ENCODE results near the gene PRR27. TPM values are rescaled to one million over a fixed set of nuclear protein-coding genes. Genes with fewer than 3 reads are reported as not detected.

Gene PRR27
- not detected in 2 replicates for total RNA-seq (2014; rRNA removed; shearing (Covaris generic); ENCODE audit: low replicate concordance)

DNA sequence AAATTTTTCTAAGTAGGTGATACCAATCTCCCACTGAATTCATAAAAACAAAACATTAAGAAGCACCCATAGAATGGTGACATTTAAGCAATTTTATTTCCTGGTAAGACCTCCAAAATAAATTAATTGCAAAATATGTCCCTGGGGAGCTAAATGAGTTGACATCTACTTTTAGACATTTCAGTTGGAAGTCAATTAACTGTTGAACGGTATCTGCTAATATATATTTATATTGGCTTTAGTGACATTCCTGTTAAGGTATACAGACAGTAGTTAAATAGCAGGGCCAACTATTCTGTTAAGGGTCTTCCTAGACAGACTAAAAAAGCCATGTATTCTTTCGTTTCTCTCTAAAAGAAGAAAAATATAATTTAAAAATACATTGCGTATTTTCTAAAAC is at the start of gene PRR27:
PRR27 (plus strand) TSS at position 301 of the 400 bp plus-strand sequence. CDS start 139 bp downstream, outside the sequence.
- H3K4me2 ChIP-seq (ENCODE audit: low read depth, low read length, poor library complexity, severe bottlenecking): no peak within 1 kb of the TSS
- no peaks in the 10 kb centered on the region for H3K36me3 ChIP-seq (ENCODE audit: insufficient read depth, low read length)
- no peaks in the 10 kb centered on the region for H3K79me2 ChIP-seq (ENCODE audit: low read length)
- H4K20me1 ChIP-seq (ENCODE audit: insufficient read depth, low read depth, low read length): no peaks in the 10 kb centered on the region
- no peaks in the 10 kb centered on the region for H3K9me3 ChIP-seq (ENCODE audit: low read length)
- no peak within 1 kb of the TSS for H2AFZ ChIP-seq (ENCODE audit: low read length)
- no peak within 1 kb of the TSS for H3K4me3 ChIP-seq (ENCODE audit: low read length)
- H3K27ac ChIP-seq (ENCODE audit: low read length): no peak within 1 kb of the TSS
- H3K9me2 ChIP-seq (replicated peaks; ENCODE audit: insufficient read depth, low read length): no peaks in the 10 kb centered on the region
- H3K4me1 ChIP-seq (ENCODE audit: low read length): no peaks in the 10 kb centered on the region
- no peak within 1 kb of the TSS for H3K9ac ChIP-seq (ENCODE audit: low read length)
- no peaks in the 10 kb centered on the region for H3K27me3 ChIP-seq (ENCODE audit: low read length)
- DNase-seq: no peak

DNA sequence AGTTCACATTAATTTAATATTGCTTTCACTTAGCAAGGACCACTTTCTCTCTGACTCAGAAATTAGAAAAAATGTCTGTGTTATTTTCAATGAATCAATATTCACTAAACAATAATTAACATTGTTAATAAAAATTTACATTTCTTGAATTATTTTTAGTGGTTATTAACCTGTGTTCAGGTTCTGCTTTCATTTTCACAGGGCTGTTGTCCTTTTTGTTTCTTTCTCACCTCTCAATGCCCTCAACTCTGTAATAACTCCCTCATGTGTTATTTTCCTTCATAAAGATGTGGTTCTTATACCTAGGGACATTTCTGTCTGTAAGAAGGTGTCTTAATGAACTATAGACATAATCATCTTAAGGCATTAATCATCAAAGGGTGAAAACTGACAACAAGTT is 43.1 kb upstream of the PRR27 start:
- H3K9ac ChIP-seq (ENCODE audit: low read length): no peak overlapping the region
- no peaks in the 10 kb centered on the region for H4K20me1 ChIP-seq (ENCODE audit: insufficient read depth, low read depth, low read length)
- no peaks in the 10 kb centered on the region for H3K79me2 ChIP-seq (ENCODE audit: low read length)
- H3K27ac ChIP-seq (ENCODE audit: low read length): no peak overlapping the region
- H3K4me3 ChIP-seq (ENCODE audit: low read length): no peak overlapping the region
- no peaks in the 10 kb centered on the region for H3K36me3 ChIP-seq (ENCODE audit: insufficient read depth, low read length)
- no peaks in the 10 kb centered on the region for H3K9me2 ChIP-seq (replicated peaks; ENCODE audit: insufficient read depth, low read length)
- no peaks in the 10 kb centered on the region for H3K27me3 ChIP-seq (ENCODE audit: low read length)
- no peaks in the 10 kb centered on the region for H3K9me3 ChIP-seq (ENCODE audit: low read length)
- no peak overlapping the region for H2AFZ ChIP-seq (ENCODE audit: low read length)
- H3K4me1 ChIP-seq (ENCODE audit: low read length): no peaks in the 10 kb centered on the region
- no peak for DNase-seq
- no peak overlapping the region for H3K4me2 ChIP-seq (ENCODE audit: low read depth, low read length, poor library complexity, severe bottlenecking)

DNA sequence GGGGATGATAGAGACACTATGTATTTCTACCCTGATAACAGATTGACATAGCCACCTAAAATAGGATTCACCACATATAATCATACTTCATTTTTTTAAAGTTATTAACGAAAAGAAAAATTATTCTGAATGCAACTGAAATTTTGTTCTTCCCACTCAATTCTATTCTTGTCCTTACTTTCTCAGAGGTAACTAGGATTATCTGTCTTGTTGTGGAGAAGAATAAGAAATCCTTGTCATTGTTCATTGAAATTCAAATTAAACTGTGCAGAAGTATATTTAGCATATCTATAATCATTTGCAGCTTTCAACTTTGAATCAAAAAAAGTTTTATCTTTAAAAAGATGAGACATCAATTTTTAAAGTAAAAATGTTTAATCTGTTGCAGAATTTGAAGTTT is 40.4 kb upstream of the PRR27 start:
- no peak for DNase-seq
- Histone ChIP-seq H3K79me2 (ENCODE audit: low read length) (no peaks in the 10 kb centered on the region), H3K9ac (ENCODE audit: low read length) (no peak overlapping the region), H3K4me2 (ENCODE audit: low read depth, low read length, poor library complexity, severe bottlenecking) (no peak overlapping the region), H3K27ac (ENCODE audit: low read length) (no peak overlapping the region), H3K36me3 (ENCODE audit: insufficient read depth, low read length) (no peaks in the 10 kb centered on the region), H3K4me3 (ENCODE audit: low read length) (no peak overlapping the region), H3K9me2 (replicated peaks; ENCODE audit: insufficient read depth, low read length) (no peaks in the 10 kb centered on the region), H3K27me3 (ENCODE audit: low read length) (no peaks in the 10 kb centered on the region), H2AFZ (ENCODE audit: low read length) (no peak overlapping the region), H3K9me3 (ENCODE audit: low read length) (no peaks in the 10 kb centered on the region), H3K4me1 (ENCODE audit: low read length) (no peaks in the 10 kb centered on the region), H4K20me1 (ENCODE audit: insufficient read depth, low read depth, low read length) (no peaks in the 10 kb centered on the region)

GRCh38 chr4:70114096-70114495 is 39.9 kb upstream of the PRR27 start:
- Histone ChIP-seq H3K27ac (ENCODE audit: low read length) (no peak overlapping the region), H3K36me3 (ENCODE audit: insufficient read depth, low read length) (no peaks in the 10 kb centered on the region), H4K20me1 (ENCODE audit: insufficient read depth, low read depth, low read length) (no peaks in the 10 kb centered on the region), H2AFZ (ENCODE audit: low read length) (no peak overlapping the region), H3K4me3 (ENCODE audit: low read length) (no peak overlapping the region), H3K9me2 (replicated peaks; ENCODE audit: insufficient read depth, low read length) (no peaks in the 10 kb centered on the region), H3K79me2 (ENCODE audit: low read length) (no peaks in the 10 kb centered on the region), H3K4me1 (ENCODE audit: low read length) (no peaks in the 10 kb centered on the region), H3K27me3 (ENCODE audit: low read length) (no peaks in the 10 kb centered on the region), H3K9ac (ENCODE audit: low read length) (no peak overlapping the region), H3K4me2 (ENCODE audit: low read depth, low read length, poor library complexity, severe bottlenecking) (no peak overlapping the region), H3K9me3 (ENCODE audit: low read length) (no peaks in the 10 kb centered on the region)
- DNase-seq: no peak

- no peaks in the 10 kb centered on the region for H3K79me2 ChIP-seq (ENCODE audit: low read length)
- no peaks in the 10 kb centered on the region for H3K4me1 ChIP-seq (ENCODE audit: low read length)
- H3K9ac ChIP-seq (ENCODE audit: low read length): no peak overlapping the region
- H3K27ac ChIP-seq (ENCODE audit: low read length): no peak overlapping the region
- no peaks in the 10 kb centered on the region for H3K9me3 ChIP-seq (ENCODE audit: low read length)
- no peak for DNase-seq
- no peaks in the 10 kb centered on the region for H3K36me3 ChIP-seq (ENCODE audit: insufficient read depth, low read length)
- H3K27me3 ChIP-seq (ENCODE audit: low read length): no peaks in the 10 kb centered on the region
- H3K4me3 ChIP-seq (ENCODE audit: low read length): no peak overlapping the region
- H3K4me2 ChIP-seq (ENCODE audit: low read depth, low read length, poor library complexity, severe bottlenecking): no peak overlapping the region
- no peak overlapping the region for H2AFZ ChIP-seq (ENCODE audit: low read length)
- H4K20me1 ChIP-seq (ENCODE audit: insufficient read depth, low read depth, low read length): no peaks in the 10 kb centered on the region
- H3K9me2 ChIP-seq (replicated peaks; ENCODE audit: insufficient read depth, low read length): no peaks in the 10 kb centered on the region
Observed at GRCh38 chr4:70120323-70120722, 33.7 kb upstream of the PRR27 start.

DNA sequence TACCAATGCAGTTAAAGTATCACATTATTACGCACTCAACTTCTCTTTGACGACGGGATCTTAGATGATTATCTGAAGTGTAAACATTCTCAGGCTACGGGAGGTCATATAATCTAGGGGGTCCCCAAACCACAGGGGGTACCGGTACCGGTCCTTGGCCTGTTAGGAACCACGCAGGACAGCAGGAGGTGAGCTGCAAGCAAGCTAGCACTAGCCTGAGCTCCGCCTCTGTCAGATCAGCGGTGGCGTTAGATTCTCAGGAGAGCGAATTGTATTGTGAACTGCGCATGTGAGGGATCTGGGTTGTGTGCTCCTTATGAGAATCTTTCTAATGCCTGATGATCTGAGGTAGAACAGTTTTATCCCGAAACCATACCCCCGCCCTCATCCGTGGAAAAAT is 20.6 kb upstream of the PRR27 start:
- H3K36me3 ChIP-seq (ENCODE audit: insufficient read depth, low read length): no peaks in the 10 kb centered on the region
- H2AFZ ChIP-seq (ENCODE audit: low read length): no peak overlapping the region
- no peaks in the 10 kb centered on the region for H3K9me2 ChIP-seq (replicated peaks; ENCODE audit: insufficient read depth, low read length)
- no peak overlapping the region for H3K4me3 ChIP-seq (ENCODE audit: low read length)
- H3K27ac ChIP-seq (ENCODE audit: low read length): no peak overlapping the region
- H3K9me3 ChIP-seq (ENCODE audit: low read length): no peaks in the 10 kb centered on the region
- H3K4me1 ChIP-seq (ENCODE audit: low read length): no peaks in the 10 kb centered on the region
- DNase-seq: no peak
- no peak overlapping the region for H3K4me2 ChIP-seq (ENCODE audit: low read depth, low read length, poor library complexity, severe bottlenecking)
- no peaks in the 10 kb centered on the region for H3K79me2 ChIP-seq (ENCODE audit: low read length)
- no peaks in the 10 kb centered on the region for H3K27me3 ChIP-seq (ENCODE audit: low read length)
- no peak overlapping the region for H3K9ac ChIP-seq (ENCODE audit: low read length)
- H4K20me1 ChIP-seq (ENCODE audit: insufficient read depth, low read depth, low read length): no peaks in the 10 kb centered on the region

DNA sequence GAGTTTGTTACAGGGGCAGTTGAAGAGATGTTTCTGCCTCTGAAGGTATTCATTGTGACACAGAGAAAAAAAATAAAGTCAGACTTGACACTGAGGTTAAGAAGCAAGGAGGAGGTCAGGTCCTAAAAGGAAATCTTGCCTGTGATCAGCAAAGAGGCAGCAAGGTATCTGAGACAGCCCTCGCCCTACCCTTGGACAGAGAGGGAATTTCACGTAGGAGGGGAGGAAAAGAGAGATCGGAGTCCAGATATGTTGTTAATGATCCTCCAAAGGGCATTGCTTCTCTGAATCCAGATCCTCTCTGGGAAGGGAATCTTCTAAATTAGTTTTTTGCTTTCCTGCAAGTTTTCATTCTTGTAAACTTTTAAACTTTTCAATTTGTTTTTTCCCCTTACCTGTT is 15.3 kb upstream of the PRR27 start:
- Histone ChIP-seq H2AFZ (ENCODE audit: low read length) (no peak overlapping the region), H3K9me3 (ENCODE audit: low read length) (no peaks in the 10 kb centered on the region)

GRCh38 chr4:70151271-70151670 is 2.8 kb upstream of the PRR27 start:
- Histone ChIP-seq H3K9me2 (replicated peaks; ENCODE audit: insufficient read depth, low read length) (no peaks in the 10 kb centered on the region), H3K27ac (ENCODE audit: low read length) (no peak overlapping the region), H3K9ac (ENCODE audit: low read length) (no peak overlapping the region), H3K4me3 (ENCODE audit: low read length) (no peak overlapping the region), H3K9me3 (ENCODE audit: low read length) (no peaks in the 10 kb centered on the region), H3K27me3 (ENCODE audit: low read length) (no peaks in the 10 kb centered on the region), H2AFZ (ENCODE audit: low read length) (no peak overlapping the region), H3K36me3 (ENCODE audit: insufficient read depth, low read length) (no peaks in the 10 kb centered on the region), H3K4me1 (ENCODE audit: low read length) (no peaks in the 10 kb centered on the region), H4K20me1 (ENCODE audit: insufficient read depth, low read depth, low read length) (no peaks in the 10 kb centered on the region), H3K79me2 (ENCODE audit: low read length) (no peaks in the 10 kb centered on the region), H3K4me2 (ENCODE audit: low read depth, low read length, poor library complexity, severe bottlenecking) (no peak overlapping the region)
- DNase-seq: no peak

More for the DNA sequence above, 15.3 kb upstream of the PRR27 start:
- no peaks in the 10 kb centered on the region for H3K9me2 ChIP-seq (replicated peaks; ENCODE audit: insufficient read depth, low read length)
- H3K27me3 ChIP-seq (ENCODE audit: low read length): no peaks in the 10 kb centered on the region
- no peak overlapping the region for H3K27ac ChIP-seq (ENCODE audit: low read length)
- H3K4me3 ChIP-seq (ENCODE audit: low read length): no peak overlapping the region
- no peaks in the 10 kb centered on the region for H3K36me3 ChIP-seq (ENCODE audit: insufficient read depth, low read length)
- DNase-seq: no peak
- no peaks in the 10 kb centered on the region for H3K4me1 ChIP-seq (ENCODE audit: low read length)
- no peaks in the 10 kb centered on the region for H4K20me1 ChIP-seq (ENCODE audit: insufficient read depth, low read depth, low read length)
- no peak overlapping the region for H3K4me2 ChIP-seq (ENCODE audit: low read depth, low read length, poor library complexity, severe bottlenecking)
- no peak overlapping the region for H3K9ac ChIP-seq (ENCODE audit: low read length)
- H3K79me2 ChIP-seq (ENCODE audit: low read length): no peaks in the 10 kb centered on the region

DNA sequence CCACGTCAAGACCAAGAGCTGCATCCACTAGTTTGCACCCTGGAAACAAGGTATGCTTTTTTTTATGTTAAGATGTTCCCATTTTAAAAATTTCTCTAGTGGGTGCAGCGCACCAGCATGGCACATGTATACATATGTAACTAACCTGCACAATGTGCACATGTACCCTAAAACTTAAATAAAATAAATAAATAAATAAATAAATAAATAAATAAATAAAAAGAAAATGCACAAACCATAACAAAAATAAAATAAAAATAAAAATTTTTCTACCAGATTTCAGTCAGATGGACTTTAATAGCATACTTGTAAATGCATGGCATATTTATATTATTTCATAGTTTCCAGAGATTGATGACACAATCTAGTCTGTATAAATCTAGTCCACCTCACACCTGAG is 1.9 kb upstream of the PRR27 start:
- H3K4me1 ChIP-seq (ENCODE audit: low read length): no peaks in the 10 kb centered on the region
- no peaks in the 10 kb centered on the region for H3K27me3 ChIP-seq (ENCODE audit: low read length)
- no peaks in the 10 kb centered on the region for H3K9me3 ChIP-seq (ENCODE audit: low read length)
- DNase-seq: no peak
- no peaks in the 10 kb centered on the region for H3K36me3 ChIP-seq (ENCODE audit: insufficient read depth, low read length)
- H3K9me2 ChIP-seq (replicated peaks; ENCODE audit: insufficient read depth, low read length): no peaks in the 10 kb centered on the region
- no peaks in the 10 kb centered on the region for H3K79me2 ChIP-seq (ENCODE audit: low read length)
- no peak overlapping the region for H3K4me2 ChIP-seq (ENCODE audit: low read depth, low read length, poor library complexity, severe bottlenecking)
- no peak overlapping the region for H3K27ac ChIP-seq (ENCODE audit: low read length)
- no peaks in the 10 kb centered on the region for H4K20me1 ChIP-seq (ENCODE audit: insufficient read depth, low read depth, low read length)
- no peak overlapping the region for H3K9ac ChIP-seq (ENCODE audit: low read length)
- H3K4me3 ChIP-seq (ENCODE audit: low read length): no peak overlapping the region
- no peak overlapping the region for H2AFZ ChIP-seq (ENCODE audit: low read length)
